SJCRH30 (cell line): ENCODE measurements around the gene C11orf58. TPM values are rescaled to one million over a fixed set of nuclear protein-coding genes. Genes with fewer than 3 reads are reported as not detected.

Source experiments
- DNase-seq, 2 experiments: peaks; one replicate each; pipeline ENCODE4 v3.0.0-alpha.2; 2015 to 2020
- H3K27ac ChIP-seq: fragments of 250-450 bp; sonication (Bioruptor Pico); 2 replicates; pipeline ENCODE4 v1.5.1; 2020; ENCODE audit warnings: mild to moderate bottlenecking, moderate library complexity
- H3K27me3 ChIP-seq: fragments of 250-450 bp; sonication (Bioruptor Pico); 2 replicates; pipeline ENCODE4 v1.5.1; 2020; ENCODE audit warnings: mild to moderate bottlenecking, moderate library complexity
- H3K36me3 ChIP-seq: fragments of 250-450 bp; sonication (Bioruptor Pico); 2 replicates; pipeline ENCODE4 v1.5.1; 2020; ENCODE audit warnings: mild to moderate bottlenecking, moderate library complexity
- H3K4me1 ChIP-seq: fragments of 250-450 bp; sonication (Bioruptor Pico); 2 replicates; pipeline ENCODE4 v1.5.1; 2020; ENCODE audit warnings: mild to moderate bottlenecking, moderate library complexity
- H3K4me3 ChIP-seq: fragments of 250-450 bp; sonication (Bioruptor Pico); 2 replicates; pipeline ENCODE4 v1.5.1; 2020; ENCODE audit warnings: mild to moderate bottlenecking, moderate library complexity
- H3K9me3 ChIP-seq: fragments of 250-450 bp; sonication (Bioruptor Pico); replicated peaks from 2 replicates; pipeline ENCODE4 v1.5.1; 2020; ENCODE audit warnings: mild to moderate bottlenecking, moderate library complexity
- total RNA-seq: library from RNA; depleted of rRNA; stranded (reverse); fragments of >200 nt; shearing (Covaris generic); gene quantifications from 2 replicates; pipeline ENCODE4 v1.2.3, GENCODE V29; 2014

Gene C11orf58
- total RNA-seq, 1 experiment from 2014 or later: 237 TPM

- H3K4me3 ChIP-seq: no peak overlapping the region
- H3K27me3 ChIP-seq: peaks cover 2% of the 10 kb centered on the region; the same call in 1 of the 2 replicates
- peaks cover 14% of the 10 kb centered on the region for H3K4me1 ChIP-seq
- H3K27ac ChIP-seq: no peak overlapping the region
- H3K9me3 ChIP-seq: no peaks in the 10 kb centered on the region
- H3K36me3 ChIP-seq: no peaks in the 10 kb centered on the region
- DNase-seq: no peak
These were observed 48.7 kb downstream of the C11orf58 start for GRCh38 chr11:16787035-16787742.

- Histone ChIP-seq H3K9me3 (no peaks in the 10 kb centered on the region), H3K27me3 (no peaks in the 10 kb centered on the region), H3K27ac (no peak overlapping the region), H3K4me1 (peaks cover 18% of the 10 kb centered on the region), H3K4me3 (no peak overlapping the region), H3K36me3 (no peaks in the 10 kb centered on the region)
- DNase-seq: peak; percentile 66 to 76
These were observed 50.0 kb downstream of the C11orf58 start for GRCh38 chr11:16788141-16789062.

DNA sequence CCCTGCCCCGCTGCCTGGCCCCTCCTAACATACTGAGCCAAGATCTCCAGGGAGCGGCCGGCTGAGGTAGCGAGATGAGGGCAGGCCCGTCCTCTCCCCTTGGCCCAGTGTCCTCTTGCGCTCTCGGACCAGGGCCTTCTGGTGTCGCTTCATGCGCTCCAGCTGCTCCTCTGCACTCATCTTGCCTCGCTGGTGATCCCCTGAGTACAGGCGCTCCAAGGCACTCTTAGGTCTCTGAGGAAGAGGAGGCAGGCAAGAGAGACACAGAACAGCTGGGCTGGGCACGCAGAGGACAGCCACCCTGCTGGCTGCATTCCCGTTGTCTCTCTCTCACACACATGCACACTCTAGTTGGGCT, 50.6 kb downstream of the C11orf58 start:
- Histone ChIP-seq H3K4me3 (no peak overlapping the region), H3K36me3 (no peaks in the 10 kb centered on the region), H3K27me3 (no peaks in the 10 kb centered on the region), H3K4me1 (peaks cover 18% of the 10 kb centered on the region), H3K27ac (no peak overlapping the region), H3K9me3 (no peaks in the 10 kb centered on the region)
- no peak for DNase-seq

DNA sequence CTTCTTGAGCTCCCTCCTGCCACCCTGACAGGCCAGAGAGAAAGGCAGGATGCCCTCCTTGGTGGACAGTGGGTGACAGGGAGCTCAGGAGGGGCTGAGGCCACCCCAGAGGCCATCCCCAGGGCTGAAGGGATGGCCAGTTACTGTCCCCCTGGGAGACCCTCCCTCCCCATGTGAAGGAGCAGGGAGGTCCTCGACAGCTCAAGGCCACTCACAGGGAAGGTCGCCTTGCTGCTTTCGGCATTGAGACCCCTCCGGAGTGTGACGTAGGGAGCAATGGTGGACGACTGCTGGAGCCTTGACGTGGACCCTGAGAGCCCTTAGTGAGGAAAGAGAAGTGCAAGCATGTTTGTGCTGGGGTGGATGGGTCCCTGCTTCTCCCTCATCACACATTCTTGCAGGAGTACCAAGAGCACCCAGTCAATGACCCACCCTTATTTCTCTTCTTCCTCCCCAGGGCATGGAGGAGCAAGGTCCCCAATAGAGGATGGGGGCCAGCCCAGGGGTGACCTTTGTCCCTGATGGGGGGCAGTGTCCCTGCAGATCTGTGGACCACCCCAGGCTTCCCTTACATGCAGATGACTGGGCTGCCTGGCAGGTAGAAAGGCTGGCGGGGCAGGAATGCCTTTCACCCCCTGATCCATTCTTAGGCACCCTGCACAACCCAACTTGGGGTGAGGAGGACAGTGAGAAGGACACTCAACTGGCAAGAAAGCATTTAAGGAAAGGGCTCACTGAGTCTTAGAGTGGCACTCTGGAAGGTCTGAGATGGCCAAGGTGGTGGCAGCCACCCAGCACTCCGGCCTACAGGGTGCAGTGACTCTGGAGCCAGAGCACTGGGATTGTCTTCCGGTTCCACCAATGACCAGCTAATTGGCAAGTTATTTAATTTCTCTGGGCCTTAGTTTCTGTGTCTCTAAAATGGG, 51.4 kb downstream of the C11orf58 start:
- no peak overlapping the region for H3K27ac ChIP-seq
- H3K27me3 ChIP-seq: no peaks in the 10 kb centered on the region
- no peak overlapping the region for H3K4me3 ChIP-seq
- no peaks in the 10 kb centered on the region for H3K36me3 ChIP-seq
- H3K4me1 ChIP-seq: peaks cover 18% of the 10 kb centered on the region
- no peaks in the 10 kb centered on the region for H3K9me3 ChIP-seq
- no peak for DNase-seq

DNA sequence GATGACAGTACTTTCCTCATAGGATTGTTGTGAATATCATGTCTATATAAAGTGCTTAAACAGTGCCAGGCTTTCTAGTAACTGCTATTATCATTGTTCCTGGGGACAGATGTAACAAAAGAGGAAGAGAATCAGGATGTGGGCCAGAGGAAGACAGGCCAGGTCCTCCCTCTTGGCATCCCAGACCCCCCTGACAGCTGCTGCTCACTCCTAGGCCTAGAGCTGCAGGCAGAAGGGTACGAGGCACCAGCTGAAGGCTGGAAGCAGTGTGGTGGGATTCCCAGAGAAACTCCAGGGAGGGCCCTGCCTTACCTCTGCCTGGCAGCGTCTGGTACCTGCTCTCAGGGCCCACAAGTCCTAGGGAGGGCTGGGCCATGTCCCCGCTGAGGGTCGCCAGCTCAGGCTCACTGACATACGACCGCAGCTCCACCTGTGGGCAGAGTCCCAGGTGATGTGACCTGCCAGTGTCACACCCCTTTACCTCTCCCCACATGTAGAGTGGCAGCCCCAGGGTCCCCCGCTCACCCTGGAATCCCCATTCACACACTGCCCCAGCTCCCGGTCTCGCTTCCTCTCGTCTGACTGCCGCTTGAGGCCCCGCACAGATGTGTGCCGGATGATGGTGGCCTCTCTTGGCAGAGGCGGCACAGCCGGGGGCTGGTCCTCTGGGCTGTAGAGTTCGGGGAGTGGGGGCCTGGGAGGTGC, 52.2 kb downstream of the C11orf58 start:
- no peaks in the 10 kb centered on the region for H3K9me3 ChIP-seq
- H3K27ac ChIP-seq: no peak overlapping the region; the same call in 1 of the 2 replicates
- H3K27me3 ChIP-seq: no peaks in the 10 kb centered on the region
- peaks cover 18% of the 10 kb centered on the region for H3K4me1 ChIP-seq
- H3K36me3 ChIP-seq: no peaks in the 10 kb centered on the region
- H3K4me3 ChIP-seq: no peak overlapping the region
- DNase-seq: no peak

DNA sequence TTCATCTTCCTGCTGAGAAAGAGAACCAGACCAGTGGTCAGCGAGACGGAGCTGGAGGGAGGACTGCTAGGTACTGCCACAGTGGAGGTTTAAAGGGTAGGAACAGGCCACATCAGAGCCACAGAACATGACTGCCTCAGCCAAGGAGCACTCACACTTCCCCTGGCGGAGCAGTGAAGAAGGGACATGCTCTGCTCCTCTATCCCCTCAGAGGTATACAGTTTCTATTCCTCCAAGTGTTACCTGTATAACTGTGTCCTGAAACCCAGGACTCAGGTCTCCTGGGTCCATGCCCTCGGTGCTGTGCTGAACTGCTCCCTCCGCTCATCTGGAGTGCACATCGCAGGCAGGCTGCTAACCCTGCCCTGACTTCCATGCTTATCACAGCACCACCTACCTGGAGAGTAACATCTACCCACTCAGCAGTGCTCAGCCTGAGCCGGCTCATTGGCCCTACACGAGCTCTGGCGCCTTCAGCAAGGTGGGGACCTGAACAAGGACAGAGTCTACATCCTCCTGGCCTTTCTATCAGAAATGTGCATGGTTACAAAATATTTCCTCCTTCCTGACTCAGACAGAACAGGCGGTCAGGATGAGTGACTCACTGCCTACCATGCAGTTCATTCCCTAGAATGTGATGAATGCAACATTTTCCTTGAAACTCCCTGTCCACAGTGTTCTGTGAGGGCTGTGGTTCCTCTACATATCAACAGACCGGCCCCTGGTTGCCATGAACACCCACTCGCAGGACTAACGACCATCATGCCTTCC, 52.9 kb downstream of the C11orf58 start:
- peak; percentile 43 to 53 for DNase-seq
- Histone ChIP-seq H3K36me3 (no peaks in the 10 kb centered on the region), H3K27ac (peak overlapping the region; percentile 40)

GRCh38 chr11:16792426-16792825, 54.0 kb downstream of the C11orf58 start:
- Histone ChIP-seq H3K27me3 (no peaks in the 10 kb centered on the region), H3K4me1 (peaks cover 18% of the 10 kb centered on the region), H3K4me3 (no peak overlapping the region), H3K9me3 (no peaks in the 10 kb centered on the region), H3K27ac (no peak overlapping the region), H3K36me3 (no peaks in the 10 kb centered on the region)
- no peak for DNase-seq

More for the DNA sequence above, 52.9 kb downstream of the C11orf58 start:
- Histone ChIP-seq H3K9me3 (no peaks in the 10 kb centered on the region), H3K4me1 (peaks cover 18% of the 10 kb centered on the region), H3K4me3 (0 out of 2 replicates have a peak overlapping the region, but pooled peaks have one; percentile 2), H3K27me3 (no peaks in the 10 kb centered on the region)

DNA sequence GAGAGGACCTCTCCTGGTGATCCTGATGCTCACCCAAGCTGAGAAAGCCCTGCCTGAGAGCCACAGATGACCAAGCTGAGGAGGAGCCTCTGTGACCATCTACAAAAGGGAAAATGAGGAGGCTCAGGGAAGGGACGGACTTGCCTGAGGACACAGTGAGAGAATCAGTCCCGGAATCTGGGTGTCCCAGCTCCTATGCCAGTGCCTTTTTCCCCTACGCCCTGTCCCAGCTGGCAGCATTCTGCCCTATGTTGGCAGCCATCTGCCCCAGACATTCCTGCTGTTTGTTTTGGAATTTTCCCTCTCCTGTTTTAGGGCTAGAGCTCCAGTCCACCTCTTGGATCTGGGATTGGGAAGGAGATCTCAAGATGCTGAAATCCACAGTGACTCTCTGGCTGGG, 54.6 kb downstream of the C11orf58 start:
- Histone ChIP-seq H3K36me3 (no peaks in the 10 kb centered on the region), H3K4me3 (no peak overlapping the region), H3K9me3 (no peaks in the 10 kb centered on the region), H3K27ac (no peak overlapping the region), H3K4me1 (peaks cover 18% of the 10 kb centered on the region), H3K27me3 (no peaks in the 10 kb centered on the region)
- DNase-seq: no peak

DNA sequence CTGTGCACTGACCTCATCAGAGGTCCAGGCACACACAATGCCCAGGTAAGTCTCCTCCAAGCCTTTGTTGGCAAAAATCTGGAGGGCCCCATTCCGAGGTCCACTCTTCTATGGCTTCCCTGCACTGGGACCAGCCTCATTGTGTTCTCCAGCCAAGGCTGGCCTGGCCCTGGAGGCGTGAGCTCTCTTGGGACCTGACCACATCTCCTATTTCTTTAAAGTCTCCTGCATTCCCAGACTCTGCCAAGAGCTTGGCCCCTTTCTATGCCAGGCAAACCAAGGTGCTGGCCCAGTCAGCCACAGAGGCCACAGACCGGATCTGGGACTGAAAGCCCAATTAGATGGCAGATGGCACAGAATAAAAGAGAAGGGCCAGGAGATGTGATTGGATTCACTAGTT, 55.1 kb downstream of the C11orf58 start:
- H3K27ac ChIP-seq: no peak overlapping the region

DNA sequence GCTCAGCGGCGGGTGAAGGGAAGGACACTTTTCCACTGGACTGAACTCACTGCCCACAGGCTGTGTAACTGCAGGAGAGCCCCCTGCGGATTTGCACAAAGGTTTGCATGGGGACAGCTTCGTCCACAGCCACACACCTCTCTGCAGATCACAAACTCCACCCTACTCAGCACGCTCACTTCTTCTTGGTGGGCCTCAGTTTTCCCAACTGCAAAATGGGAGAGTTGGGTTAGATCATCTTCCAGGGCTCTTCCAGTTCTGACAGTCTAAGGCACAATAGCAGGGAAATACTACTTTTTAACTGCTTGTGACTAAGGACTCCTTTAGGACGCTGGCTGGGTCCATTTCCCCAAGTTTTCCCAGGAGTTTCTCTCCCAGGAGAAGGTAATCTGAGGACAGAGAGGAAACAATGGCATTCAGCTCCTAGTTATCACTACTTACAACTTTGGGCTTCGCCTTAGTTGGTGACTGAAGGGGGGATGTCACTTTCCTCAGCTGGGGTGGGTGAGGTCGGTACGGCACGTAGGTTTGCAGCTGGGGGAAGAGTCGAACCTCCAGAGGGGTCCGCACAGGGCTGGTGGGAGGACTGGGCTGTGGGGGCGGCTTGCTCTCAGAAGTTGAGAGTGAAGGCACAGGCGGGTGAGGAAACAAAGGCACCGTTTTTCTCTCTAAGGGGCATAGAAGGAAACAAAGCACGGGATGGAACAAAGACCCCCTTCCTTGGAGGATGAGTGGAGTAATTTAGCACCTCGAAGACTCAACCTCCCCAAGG, 55.8 kb downstream of the C11orf58 start:
- peaks cover 18% of the 10 kb centered on the region for H3K4me1 ChIP-seq
- H3K9me3 ChIP-seq: no peaks in the 10 kb centered on the region
- no peak overlapping the region for H3K4me3 ChIP-seq
- no peaks in the 10 kb centered on the region for H3K36me3 ChIP-seq
- no peaks in the 10 kb centered on the region for H3K27me3 ChIP-seq
- H3K27ac ChIP-seq: no peak overlapping the region
- no peak for DNase-seq

More for the DNA sequence above, 55.1 kb downstream of the C11orf58 start:
- no peaks in the 10 kb centered on the region for H3K27me3 ChIP-seq
- no peak for DNase-seq
- H3K4me3 ChIP-seq: no peak overlapping the region
- no peaks in the 10 kb centered on the region for H3K9me3 ChIP-seq
- no peaks in the 10 kb centered on the region for H3K36me3 ChIP-seq
- H3K4me1 ChIP-seq: peaks cover 18% of the 10 kb centered on the region

GRCh38 chr11:16795146-16795545, 56.7 kb downstream of the C11orf58 start:
- no peak for DNase-seq
- Histone ChIP-seq H3K27me3 (no peaks in the 10 kb centered on the region), H3K27ac (no peak overlapping the region), H3K9me3 (no peaks in the 10 kb centered on the region), H3K4me3 (no peak overlapping the region), H3K4me1 (peaks cover 18% of the 10 kb centered on the region), H3K36me3 (no peaks in the 10 kb centered on the region)

DNA sequence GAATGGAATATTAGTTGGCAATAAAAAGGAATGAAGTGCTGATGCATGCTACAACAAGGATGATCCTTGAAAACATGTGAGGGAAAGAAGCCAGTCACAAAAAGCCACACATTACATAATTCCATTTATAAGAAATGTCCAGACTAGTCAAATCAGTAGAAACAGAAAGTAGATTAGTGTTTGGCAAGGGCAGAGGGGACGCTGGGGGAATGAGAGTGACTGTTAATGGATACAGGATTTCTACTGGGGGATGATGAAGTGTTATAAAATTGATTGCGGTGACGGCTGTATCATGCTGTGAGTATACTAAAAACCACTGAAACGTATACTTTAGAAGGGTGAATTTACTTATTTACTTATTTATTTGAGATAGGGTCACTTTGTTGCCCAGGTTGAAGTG, 57.9 kb downstream of the C11orf58 start:
- no peaks in the 10 kb centered on the region for H3K27me3 ChIP-seq
- H3K4me1 ChIP-seq: peaks cover 13% of the 10 kb centered on the region
- no peaks in the 10 kb centered on the region for H3K9me3 ChIP-seq
- H3K4me3 ChIP-seq: no peak overlapping the region
- no peak overlapping the region for H3K27ac ChIP-seq
- no peaks in the 10 kb centered on the region for H3K36me3 ChIP-seq
- DNase-seq: no peak

DNA sequence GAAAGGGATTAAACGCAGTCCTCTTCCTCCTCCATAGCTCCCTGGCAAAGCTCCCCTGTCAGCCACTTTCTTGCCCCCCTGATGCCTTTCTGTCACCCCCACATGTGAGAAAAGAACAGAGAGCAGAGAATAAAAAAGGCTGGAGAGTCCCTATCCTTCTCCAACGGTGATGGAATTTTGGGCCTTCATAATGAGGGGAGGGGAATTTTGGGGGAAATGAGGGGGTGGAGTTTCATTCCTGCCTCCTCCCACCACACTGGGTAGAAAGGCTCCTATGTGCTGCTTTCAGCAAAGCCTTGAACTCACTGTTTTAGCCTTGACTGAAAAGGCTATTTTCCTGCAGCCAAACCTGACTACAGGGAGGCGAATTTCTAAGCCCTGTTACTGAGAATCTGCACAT, 59.3 kb downstream of the C11orf58 start:
- Histone ChIP-seq H3K27me3 (no peaks in the 10 kb centered on the region), H3K4me3 (no peak overlapping the region), H3K9me3 (no peaks in the 10 kb centered on the region), H3K27ac (no peak overlapping the region), H3K4me1 (no peaks in the 10 kb centered on the region), H3K36me3 (no peaks in the 10 kb centered on the region)
- no peak for DNase-seq
